ENCODE results near the gene PCDHGC5. TPM values are rescaled to one million over a fixed set of nuclear protein-coding genes. Genes with fewer than 3 reads are reported as not detected.

PCDHGC5 gene
- total RNA-seq, 4 donors from 2014 or later, result 1.1 to 3.2 (median 2.1) TPM

- ATAC-seq (ENCODE audit: low FRiP score) (peak; percentile 65), DNase-seq (ENCODE audit: low spot score) (peak; percentile 46)
- no peak for TF ChIP-seq CTCF (IDR thresholded peaks at IDR 0.05)
Observed at GRCh38 chr5:141508798-141509611, 20.1 kb downstream of the PCDHGC5 start.

- no peak for TF ChIP-seq CTCF (IDR thresholded peaks at IDR 0.05)
- ATAC-seq (ENCODE audit: low FRiP score), result no peak
- no peak for DNase-seq (ENCODE audit: low spot score)
Observed at GRCh38 chr5:141510160-141510559, 21.3 kb downstream of the PCDHGC5 start.

- DNase-seq (ENCODE audit: low spot score) (no peak), ATAC-seq (ENCODE audit: low FRiP score) (no peak)
- TF ChIP-seq CTCF (IDR thresholded peaks at IDR 0.05), result no peak
Observed at GRCh38 chr5:141510850-141511601, 22.1 kb downstream of the PCDHGC5 start.

GRCh38 chr5:141511771-141512325 lies 23.0 kb downstream of the PCDHGC5 start:
- DNase-seq (ENCODE audit: low spot score) (no peak), ATAC-seq (ENCODE audit: low FRiP score) (no peak)
- no peak for TF ChIP-seq CTCF (IDR thresholded peaks at IDR 0.05)

- ATAC-seq (ENCODE audit: low FRiP score), result peak; percentile 11
- peak in 2 of 3 donors; percentile 1 to 41 for TF ChIP-seq CTCF (IDR thresholded peaks at IDR 0.05)
- DNase-seq (ENCODE audit: low spot score), result peak; percentile 93
Observed at GRCh38 chr5:141512390-141512910, 23.6 kb downstream of the PCDHGC5 start.

GRCh38 chr5:141512911-141513626 lies 24.2 kb downstream of the PCDHGC5 start:
- peak; percentile 9 for ATAC-seq (ENCODE audit: low FRiP score)
- DNase-seq (ENCODE audit: low spot score), result no peak
- no peak for TF ChIP-seq CTCF (IDR thresholded peaks at IDR 0.05)
